NCI-H510A treated with DMSO at 0.1 percent for 48 hours (cell line): ENCODE results near the gene PPARGC1A.

Source experiments
- DNase-seq: peaks from one replicate; lab custom pipeline; 2025; lab: John Stamatoyannopoulos, UW

PPARGC1A gene, protein sequence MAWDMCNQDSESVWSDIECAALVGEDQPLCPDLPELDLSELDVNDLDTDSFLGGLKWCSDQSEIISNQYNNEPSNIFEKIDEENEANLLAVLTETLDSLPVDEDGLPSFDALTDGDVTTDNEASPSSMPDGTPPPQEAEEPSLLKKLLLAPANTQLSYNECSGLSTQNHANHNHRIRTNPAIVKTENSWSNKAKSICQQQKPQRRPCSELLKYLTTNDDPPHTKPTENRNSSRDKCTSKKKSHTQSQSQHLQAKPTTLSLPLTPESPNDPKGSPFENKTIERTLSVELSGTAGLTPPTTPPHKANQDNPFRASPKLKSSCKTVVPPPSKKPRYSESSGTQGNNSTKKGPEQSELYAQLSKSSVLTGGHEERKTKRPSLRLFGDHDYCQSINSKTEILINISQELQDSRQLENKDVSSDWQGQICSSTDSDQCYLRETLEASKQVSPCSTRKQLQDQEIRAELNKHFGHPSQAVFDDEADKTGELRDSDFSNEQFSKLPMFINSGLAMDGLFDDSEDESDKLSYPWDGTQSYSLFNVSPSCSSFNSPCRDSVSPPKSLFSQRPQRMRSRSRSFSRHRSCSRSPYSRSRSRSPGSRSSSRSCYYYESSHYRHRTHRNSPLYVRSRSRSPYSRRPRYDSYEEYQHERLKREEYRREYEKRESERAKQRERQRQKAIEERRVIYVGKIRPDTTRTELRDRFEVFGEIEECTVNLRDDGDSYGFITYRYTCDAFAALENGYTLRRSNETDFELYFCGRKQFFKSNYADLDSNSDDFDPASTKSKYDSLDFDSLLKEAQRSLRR

DNA sequence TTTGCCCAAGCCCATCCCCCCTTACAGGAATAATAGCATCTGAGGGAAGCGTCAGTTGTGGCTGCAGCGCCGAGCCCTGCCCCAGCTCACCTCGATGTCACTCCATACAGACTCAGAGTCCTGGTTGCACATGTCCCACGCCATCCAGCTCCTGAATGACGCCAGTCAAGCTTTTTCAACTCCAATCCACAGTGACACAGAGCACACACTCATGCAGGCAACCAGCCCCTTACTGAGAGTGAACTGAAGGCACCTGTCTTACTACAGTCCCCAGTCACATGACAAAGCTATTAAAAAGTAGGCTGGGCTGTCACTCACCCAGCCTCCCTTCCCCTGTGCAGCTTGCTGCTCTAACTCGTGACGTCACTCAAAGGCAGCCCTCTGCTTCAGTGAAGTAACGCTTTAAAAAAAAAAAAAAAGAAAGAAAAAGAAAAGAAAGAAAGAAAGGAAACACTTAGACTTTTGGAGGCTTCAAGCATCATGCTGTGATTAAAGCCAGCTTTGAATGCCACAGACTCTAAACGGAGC, at the start of gene PPARGC1A:
Gene PPARGC1A, minus strand, starts transcription at position 234 of the 528 bp plus-strand sequence. Its CDS starts 90 bp downstream, at position 144.
- DNase-seq: peak; percentile 61

DNA sequence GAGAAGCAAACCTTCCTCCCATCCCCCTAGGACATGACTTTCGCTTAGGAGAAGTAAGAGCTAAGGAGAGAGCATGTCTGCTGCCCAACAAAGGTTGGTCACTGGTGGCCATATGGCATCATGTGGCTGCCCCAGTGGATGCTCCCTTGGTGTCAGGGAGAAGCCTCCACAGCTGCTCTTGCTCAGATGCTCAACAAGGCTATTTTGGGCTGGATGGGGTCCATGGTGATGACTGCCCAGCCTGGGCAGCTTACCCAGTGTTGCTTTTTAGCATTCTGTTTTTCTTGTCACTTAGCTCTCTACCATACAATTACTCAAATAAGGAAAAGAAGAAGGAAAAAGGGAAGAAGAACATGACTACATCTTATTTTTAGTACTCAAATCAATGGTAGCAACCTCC, 48.9 kb upstream of the PPARGC1A start:
- DNase-seq: no peak

DNA sequence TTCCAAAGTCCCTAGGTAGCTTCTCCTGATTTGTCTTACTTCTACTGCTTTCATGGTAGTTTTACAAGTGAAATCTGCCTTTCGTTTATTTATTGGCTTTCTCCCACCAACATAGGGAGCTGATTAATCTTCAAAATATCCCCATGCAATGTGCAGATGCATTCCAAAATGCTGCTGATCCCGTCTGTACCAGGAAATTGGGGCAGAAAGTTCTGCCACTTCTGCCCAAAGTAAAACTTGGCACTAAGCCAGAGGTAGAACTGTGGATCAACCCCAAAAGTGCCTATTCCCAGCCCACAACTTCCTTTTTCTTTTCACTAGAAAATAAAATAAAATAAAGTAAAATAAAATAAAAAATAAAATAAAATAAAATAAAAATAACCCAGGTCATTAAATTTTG, 47.3 kb upstream of the PPARGC1A start:
- no peak for DNase-seq

DNA sequence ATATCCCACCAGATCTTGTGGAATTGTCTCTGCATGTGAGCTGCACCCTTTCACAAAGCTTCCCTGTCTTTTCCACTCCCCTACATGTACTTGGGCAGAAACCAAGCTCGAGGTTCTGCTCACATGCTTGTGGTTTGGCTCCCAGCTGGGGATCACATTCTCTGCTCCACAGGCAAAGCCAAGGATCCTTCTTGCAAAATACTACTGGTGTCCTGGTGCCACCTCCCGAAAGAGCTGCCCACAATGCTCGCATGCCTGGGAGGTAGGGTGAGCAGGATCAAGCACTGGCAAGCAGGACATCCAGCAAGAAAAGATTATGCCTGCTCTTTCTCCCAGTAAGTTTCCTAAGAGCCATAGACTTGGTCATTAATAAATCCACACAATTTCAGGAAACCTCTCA, 45.1 kb upstream of the PPARGC1A start:
- DNase-seq: no peak

DNA sequence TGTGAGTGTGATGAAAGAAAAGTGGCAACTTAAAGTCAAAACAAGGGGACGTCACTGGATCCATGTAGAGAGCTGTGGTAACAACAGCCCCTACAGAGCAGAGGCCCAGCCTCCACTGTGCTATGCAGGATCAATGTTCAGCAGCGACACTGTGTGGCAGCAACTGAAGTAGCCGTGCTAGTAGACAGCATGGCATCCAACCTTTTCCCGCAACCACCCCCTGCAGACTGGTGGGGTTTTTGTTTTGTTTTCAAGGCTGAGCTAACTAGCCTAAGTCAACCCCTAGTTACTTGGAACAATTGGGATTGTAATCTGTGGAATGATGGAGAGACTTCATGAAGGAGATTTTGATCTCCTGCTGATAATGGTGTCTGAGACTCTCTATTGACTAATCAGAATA, 44.4 kb upstream of the PPARGC1A start:
- DNase-seq: no peak

DNA sequence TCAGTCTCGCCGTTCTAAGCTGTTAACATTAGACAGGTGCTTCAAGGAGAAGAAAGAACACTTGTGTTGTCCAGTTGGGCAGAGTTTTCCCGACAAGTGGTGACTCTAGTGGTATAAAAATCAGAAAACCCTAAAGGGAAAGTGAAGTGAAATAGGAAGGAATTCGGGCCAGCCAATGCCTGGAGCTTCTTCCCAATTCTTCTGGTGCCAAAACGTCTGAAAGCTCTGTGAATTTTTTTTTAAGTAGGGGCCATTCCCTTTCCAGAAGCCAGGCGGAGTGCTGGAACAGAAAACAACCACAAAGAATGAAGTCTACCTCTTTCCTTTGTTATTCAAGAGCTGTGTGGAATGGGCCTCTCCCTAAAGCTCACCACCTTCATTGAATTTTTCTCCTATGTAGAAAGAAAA, 43.1 kb upstream of the PPARGC1A start:
- no peak for DNase-seq

DNA sequence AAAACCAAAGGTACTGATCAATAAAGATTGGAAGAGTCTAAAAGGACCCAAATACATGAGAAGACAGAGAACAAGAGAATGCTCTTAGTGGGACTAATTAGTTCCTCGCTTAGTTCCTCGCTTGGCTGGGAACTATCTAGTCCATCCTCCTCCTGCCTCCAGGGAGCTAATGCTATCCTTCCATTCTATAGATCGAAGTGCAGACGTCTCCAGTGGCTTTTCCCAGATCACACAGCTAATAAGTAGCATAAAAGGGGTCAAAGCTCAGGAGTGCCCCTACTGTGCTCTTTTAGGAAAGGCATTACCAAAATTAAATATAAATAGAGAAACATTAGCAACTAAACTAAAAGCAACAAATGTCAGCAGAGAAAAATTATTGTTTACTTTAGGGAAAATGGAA, 42.3 kb upstream of the PPARGC1A start:
- DNase-seq: no peak

DNA sequence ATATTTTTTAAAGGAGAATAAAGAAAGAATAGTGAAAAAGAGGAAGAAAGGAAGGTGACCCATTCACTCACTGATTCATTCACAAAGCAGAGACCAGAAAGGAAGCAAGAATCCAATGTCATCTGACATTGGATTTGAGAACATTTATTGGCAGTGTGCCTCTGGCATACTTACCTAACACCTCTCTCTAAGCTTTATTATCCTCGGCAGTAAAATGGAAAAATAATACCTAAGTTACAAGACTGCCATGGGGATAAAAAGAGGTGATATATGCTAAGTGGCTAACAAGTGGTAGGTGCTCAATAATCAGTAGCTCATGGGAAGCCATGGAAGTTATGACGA, 41.6 kb upstream of the PPARGC1A start:
- no peak for DNase-seq

DNA sequence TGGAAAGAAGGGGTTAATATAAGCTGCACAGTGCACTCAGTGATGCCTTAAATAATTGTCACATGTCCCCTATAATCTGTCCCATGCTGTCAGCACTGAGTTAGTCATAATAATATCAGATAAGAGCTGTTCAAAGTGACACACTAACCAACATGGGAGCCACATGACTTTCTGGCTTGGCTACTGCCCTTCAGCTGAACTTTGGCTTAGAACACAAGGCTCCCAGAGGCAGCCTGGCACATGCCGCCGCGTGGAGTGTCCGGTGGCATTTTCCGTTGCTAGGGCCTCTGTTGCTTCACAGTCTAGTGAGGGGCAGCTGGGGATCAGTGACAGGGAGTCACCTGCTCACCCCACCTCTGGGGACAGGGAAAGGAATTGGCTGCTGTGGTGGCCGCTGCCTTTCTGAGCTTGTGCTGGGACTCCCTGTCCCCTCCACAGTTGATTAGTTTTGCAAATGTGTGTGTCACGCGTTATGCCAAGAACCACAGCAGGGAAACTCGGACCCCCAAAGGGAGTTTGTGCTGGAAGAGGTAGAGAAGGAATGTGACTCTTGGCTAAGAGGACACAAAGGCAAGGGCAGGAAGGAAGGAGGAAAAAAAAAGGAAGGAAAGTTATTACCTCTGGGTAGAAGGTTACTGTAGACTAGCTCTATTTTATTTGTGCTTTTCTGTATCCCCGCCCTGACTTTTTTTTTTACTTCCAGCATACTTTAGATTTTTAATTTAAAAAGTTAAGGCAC, 41.1 kb upstream of the PPARGC1A start:
- DNase-seq: no peak

DNA sequence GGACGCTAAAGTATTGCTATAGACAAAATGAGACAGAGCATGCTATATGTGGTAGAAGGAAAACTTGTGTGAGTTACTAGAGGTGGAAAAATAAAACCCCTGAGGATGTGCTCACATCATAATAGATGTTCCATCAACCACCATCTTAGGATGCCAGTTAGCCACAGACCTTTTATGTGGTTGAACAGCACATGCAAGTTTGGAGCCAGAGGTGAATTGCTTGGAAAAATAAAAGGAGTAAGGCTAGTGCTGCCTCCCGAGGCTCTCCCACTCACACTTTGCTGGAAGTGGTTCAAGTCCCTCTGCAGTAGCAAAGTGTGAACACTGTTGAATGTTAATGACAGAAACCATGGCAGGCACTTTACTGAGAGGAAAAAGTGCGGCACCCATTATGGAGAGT, 39.4 kb upstream of the PPARGC1A start:
- no peak for DNase-seq

DNA sequence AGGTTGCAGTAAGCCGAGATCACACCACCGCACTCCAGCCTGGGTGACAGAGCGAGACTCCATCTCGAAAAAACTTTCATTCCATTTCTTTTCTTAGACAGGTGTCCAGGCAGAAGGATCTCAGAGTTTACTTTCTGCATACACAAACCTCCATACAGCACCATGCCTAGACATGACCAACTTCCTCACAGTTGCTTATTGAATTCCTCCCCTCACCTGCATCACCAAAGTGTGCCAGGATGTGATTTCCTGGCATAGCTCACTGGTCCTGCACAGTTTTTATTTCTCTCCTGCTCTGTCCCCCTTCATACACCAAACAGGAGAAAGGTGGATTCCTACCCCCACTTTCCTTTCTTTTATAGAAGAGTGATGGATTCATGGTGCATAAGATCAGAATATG, 34.7 kb upstream of the PPARGC1A start:
- DNase-seq: no peak

DNA sequence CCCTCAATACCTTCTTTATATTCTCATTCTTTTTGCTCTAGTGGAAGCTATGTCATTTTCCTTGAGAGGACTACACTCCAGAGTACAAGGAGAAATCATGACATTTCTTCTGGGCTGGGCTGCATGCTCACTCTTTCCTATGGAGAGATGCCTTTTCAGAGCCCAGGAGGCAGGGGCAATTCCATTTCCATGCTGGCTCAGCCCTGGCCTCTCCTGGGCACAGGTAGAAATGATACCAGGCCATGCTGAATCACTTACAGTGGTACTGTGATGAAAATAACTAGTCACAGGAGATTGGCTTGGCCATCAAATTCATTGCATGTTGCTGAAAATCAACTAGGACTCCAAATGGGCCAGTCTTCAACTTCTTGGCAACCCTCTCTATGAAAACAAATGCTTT, 34.0 kb upstream of the PPARGC1A start:
- DNase-seq: no peak

DNA sequence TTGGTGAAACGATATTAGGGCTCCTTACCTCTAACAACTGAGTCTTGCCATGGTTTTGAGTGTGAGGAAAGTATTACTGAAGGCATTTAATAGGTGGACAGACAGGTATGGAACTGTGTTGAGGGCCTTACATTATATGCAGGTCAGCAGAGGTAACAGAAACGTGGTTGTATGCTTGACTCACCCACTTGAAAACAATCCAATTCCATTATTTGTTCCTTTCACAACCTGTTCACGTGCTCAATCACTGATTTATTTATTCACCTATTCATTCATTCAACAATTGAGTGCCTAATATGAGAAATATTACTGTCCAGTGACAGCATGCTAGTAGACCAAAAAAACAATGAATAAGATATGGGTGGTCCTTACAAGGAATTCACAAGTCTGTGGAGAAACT, 33.3 kb upstream of the PPARGC1A start:
- DNase-seq: no peak

DNA sequence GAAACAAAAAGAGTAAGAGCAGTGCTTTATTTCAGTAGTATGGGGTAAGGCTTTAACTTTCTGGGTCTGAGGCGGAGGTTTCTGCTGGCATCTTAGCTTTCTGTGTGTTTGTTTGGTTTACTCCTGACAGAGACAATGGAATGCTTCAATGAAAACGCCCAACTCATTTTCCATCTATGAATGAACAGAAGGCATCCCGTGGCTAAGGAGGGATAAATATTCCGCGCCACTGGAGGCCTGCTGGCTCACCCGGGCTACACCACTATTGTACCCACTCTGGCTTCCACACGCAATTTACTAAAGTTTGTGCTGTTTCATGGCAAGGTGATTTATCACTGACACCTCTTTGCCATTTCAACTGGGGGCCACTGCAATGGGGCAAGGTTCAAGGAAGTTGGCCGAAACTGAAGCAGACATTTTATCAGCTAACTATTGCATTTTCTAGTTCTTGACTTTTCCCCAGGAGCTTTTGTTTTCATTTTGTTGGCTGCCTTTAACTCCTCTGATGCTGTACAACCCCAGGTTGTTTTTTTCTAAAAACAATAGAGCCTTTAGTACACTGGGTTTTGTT, 32.8 kb upstream of the PPARGC1A start:
- no peak for DNase-seq

DNA sequence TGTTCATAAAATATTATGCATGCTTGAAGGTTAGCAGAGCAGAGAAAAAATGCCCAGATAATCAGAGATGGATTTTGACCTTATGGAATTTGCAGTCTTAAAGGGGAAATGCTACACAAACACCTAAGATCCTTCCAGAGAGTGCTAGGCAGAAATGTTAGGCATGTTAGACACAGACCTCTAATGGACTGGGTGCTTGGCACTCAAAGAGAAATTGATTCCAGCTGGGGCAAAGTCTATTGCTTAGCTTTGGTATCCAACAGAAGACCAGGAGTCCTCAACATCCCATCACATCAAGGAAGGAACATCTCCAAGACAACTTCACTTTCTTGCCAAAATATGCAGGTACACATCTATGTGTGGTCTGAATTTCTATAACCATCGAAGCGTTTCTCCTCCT, 32.2 kb upstream of the PPARGC1A start:
- no peak for DNase-seq

DNA sequence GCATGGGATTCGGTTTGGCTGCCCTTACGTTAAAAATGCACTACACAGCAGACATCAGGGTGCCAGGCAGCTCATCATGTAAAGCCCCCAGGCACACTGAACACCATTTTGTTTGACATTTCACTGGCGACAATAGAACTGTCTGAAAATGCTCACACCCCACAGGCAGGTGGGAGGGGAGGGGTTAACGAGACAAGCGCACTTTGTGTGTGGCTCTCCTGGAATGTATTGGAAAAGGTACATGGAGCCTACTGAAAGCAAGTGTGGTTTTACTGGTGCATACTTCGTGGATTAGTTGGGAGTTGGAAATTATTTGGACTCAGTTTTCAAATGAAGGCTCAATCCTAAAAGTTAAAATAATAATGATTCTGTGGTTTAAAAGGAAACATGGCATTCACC, 31.6 kb upstream of the PPARGC1A start:
- no peak for DNase-seq

DNA sequence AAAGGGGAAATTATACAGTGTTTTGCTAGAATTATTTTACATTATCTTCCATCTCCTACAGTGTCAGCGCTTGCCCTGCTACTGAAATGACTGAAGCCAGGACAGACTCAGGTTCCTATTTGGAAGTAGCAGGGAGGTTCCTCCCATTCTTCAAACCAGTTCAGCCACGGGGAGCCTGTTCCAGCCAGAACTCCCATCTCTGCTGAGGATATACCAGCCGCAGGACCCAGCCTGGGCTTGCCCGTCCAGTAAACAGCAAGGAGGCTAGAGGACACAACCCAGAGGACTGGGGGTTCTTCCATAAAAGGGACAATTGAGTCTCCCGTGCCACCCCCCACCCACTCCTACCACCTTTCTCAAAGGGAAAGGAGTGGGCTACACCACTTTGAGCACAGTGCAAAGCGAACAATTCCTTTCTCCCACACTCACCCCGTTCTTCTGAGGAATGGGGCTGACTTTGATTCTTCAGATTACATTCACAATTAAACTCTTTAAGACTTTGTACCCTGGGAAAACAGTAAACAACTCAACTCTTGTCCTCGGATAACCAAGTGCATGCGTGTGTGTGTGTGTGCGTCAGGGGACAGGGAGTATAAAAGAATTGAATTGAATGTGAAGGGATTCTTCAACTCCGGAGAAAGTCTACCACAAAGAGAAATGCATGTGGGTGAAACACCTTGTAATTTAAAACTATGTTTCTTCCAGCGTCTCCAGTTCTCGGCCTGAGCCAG, 31.0 kb upstream of the PPARGC1A start:
- DNase-seq: no peak

DNA sequence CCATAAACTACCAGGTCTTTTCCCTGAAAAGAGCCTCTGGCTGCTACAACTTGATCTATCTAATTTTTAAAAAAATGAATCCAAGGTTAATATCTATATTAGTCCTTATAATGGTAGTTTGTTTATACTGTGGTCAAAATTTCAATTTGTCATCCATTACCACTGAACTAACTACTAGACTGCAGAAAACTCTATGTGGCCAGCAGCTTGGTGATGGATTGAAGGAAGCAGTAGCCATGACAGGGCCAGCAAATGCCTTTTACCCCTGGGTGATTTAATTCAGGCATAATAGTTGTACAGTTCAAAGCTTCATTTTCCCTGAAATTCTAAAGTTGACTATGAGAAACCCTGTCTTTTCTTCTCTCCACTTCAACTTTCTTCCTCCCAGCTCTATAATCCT, 30.4 kb upstream of the PPARGC1A start:
- no peak for DNase-seq

DNA sequence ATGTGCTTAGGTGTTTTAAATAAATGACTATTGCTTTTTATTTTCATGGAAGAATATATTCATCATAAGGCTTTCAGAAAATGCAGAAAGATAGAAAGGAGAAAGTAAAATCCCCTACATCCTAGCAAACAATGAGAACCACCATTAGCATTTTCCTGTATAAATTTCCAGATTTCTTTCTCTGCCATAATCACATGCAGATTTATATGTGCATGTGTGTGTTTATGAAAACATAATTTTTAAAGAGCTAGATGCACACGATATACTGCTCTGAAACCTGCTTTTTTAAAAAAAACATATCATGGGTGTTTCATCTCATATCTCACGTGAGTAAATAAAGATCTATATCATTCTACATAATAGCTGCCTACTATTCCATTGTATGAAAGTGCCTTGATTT, 26.4 kb upstream of the PPARGC1A start:
- DNase-seq: no peak

DNA sequence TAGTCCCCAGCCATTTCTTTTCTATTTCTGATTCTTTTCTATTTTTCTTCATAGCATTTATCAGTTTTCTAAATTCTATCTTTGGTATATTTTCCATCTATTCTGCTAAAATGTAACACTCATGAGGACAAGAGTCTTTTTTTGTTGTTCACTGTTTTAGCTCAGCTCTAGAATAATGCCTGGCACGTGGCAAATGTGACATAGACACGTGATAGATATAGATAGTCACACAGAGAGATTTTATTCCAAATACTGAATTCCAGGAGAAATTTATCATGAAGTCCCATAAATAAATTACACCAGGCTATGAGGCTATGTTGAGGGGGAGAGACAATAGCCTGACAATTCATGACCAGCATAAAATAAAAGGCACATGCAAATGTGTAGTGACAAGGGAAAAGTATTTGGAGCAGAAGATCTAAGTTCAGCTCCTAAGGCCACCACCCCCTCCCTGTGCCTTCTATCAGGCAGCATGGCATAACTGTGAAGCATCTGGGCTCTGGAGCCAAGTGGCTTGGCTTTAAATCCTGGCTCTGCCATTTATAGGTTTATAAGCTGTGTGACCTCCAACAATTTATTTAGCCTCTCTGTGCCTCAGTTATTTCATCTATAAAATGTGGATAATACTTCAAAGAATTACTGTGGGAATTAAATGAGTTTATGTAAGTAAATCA, 25.7 kb upstream of the PPARGC1A start:
- DNase-seq: no peak
